ENCODE results near the gene MRPL36.

Gene MRPL36

GRCh38 chr5:1814183-1815020 is 14.8 kb upstream of the MRPL36 start:
- no peak overlapping the region for H3K4me3 ChIP-seq (replicated peaks in 1 of 2; ENCODE audit: low read depth in 2 of 2, low read length in 2 of 2)
- DNase-seq (ENCODE audit: low read depth in 2 of 2) = no peak
- no peak for TF ChIP-seq CTCF (IDR thresholded peaks at IDR 0.05; ENCODE audit: low read depth, low read length)

DNA sequence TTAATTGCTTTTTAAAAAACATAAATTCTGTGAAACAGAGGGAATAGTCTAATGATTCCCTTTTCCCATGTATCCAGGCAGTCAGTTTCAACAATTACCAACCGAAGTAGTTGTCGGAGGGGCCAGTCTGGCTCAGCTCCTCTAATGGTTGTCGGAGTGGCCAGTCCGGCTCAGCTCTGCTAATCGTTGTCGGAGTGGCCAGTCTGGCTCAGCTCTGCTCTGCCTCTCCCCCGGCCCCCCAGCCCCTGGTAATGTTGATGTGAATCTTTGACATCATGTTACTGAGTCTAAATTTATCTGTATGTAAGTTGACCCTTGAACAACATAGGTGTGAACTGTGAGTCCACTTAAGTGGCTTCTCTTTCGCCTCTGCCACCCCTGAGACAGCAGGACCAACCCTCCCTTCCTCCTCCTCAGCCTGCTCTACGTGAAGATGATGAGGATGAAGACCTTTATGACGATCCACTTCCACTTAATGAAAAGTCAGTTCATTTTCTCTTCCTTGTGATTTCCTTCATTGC is 11.0 kb upstream of the MRPL36 start:
- TF ChIP-seq CTCF (IDR thresholded peaks at IDR 0.05; ENCODE audit: low read depth, low read length) = no peak
- no peak for DNase-seq (ENCODE audit: low read depth in 2 of 2)
- no peak overlapping the region for H3K4me3 ChIP-seq (replicated peaks in 1 of 2; ENCODE audit: low read depth in 2 of 2, low read length in 2 of 2)

DNA sequence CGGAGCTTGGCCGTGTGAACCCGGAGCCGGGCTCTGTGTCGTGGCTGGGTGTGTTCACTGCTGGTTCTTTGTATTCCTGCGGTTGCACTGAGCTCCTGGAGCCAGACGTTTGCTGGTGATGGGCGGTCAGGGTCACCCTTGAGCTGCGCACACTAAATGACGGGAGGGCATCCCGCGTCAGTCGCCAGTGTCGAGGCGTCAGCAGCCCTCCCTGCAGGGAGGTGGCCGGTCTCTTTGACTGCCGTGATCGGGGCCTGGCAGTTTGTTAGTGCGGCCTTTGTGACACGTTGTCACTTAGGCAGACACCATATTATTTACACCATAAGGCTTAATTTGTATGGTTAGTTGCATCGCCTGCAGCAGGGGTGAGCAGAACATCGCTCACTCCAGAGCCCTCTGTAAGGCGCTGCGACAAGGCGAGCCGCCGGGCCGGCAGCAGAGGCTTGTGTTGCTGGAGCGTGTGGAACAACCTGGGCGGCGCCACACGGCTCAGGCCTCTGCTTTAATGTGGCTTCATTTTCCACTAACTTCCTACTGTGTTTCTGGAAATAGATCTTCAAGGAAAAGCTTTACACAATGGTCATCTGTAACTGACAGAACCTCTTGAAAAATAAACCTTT is 9.9 kb upstream of the MRPL36 start:
- no peak for TF ChIP-seq CTCF (IDR thresholded peaks at IDR 0.05; ENCODE audit: low read depth, low read length)
- no peak for DNase-seq (ENCODE audit: low read depth in 2 of 2)
- H3K4me3 ChIP-seq (replicated peaks in 1 of 2; ENCODE audit: low read depth in 2 of 2, low read length in 2 of 2) = no peak overlapping the region

DNA sequence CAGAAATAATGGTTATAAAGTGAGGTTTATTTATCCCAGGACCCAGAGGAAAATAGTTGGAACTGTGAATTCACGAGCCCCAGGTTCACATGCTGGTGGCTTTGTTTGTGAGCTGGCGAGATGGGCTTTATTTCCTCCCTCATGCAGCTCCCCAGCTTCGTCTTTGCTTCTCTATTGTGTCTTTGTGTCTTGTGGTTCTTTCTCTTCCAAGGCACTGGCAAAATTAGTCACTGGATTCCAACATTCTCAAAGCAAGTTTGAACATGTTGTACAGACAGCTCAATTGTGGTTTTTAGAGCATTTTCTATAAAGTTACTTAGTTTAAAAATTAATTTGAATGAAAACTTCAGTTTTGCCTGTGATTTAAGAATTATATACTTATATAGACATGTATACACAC is 8.8 kb upstream of the MRPL36 start:
- TF ChIP-seq CTCF (IDR thresholded peaks at IDR 0.05; ENCODE audit: low read depth, low read length) = no peak
- no peak overlapping the region for H3K4me3 ChIP-seq (replicated peaks in 1 of 2; ENCODE audit: low read depth in 2 of 2, low read length in 2 of 2)
- peak; percentile 5 to 76 for DNase-seq (ENCODE audit: low read depth in 2 of 2)

- no peak for DNase-seq (ENCODE audit: low read depth in 2 of 2)
- no peak overlapping the region for H3K4me3 ChIP-seq (replicated peaks in 1 of 2; ENCODE audit: low read depth in 2 of 2, low read length in 2 of 2)
- TF ChIP-seq CTCF (IDR thresholded peaks at IDR 0.05; ENCODE audit: low read depth, low read length) = no peak
Observed at GRCh38 chr5:1807451-1808185, 8.0 kb upstream of the MRPL36 start.

DNA sequence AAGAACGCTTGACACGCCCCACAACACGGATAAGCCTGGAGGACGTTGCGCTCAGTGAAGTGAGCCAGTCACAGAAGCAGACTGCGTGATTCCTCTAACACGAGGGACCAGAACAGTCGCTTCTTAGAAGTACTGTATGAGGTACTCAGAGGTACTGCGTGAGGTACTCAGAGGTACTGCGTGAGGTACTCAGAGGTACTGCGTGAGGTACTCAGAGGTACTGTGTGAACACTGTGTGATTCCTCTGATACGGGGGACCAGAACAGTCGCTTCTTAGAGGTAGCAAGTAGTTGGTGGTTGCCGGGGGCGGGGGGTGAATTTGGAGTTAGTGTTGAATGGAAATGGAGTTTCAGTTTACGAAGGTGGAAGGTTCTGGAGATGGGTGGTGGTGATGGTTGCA is 7.3 kb upstream of the MRPL36 start:
- DNase-seq (ENCODE audit: low read depth in 2 of 2) = no peak

More for the DNA sequence above, 7.3 kb upstream of the MRPL36 start:
- H3K4me3 ChIP-seq (replicated peaks in 1 of 2; ENCODE audit: low read depth in 2 of 2, low read length in 2 of 2) = no peak overlapping the region
- no peak for TF ChIP-seq CTCF (IDR thresholded peaks at IDR 0.05; ENCODE audit: low read depth, low read length)

Measured in cardiac fibroblast (primary cell).